Activated B cell treated with CpG ODN at 0.5 μM for 24 hours (primary cell): Measurements from ENCODE around the gene SFMBT1. TPM values are rescaled to one million over a fixed set of nuclear protein-coding genes. Genes with fewer than 3 reads are reported as not detected.
A peak's percentile ranks its signal among the peaks of the same experiment; 100 is the strongest.

Experiments
- ATAC-seq: fragments of 200-7000 bp; cut with Tn5 transposase; one replicate; pipeline ENCODE4 v1.10.0; 2021; ENCODE audit warnings: low read depth, mild to moderate bottlenecking, moderate library complexity
- CTCF ChIA-PET: fragments of 350-600 bp; sonication (Branson Sonifier 250); formaldehyde crosslinking; loops from one replicate; lab custom pipeline; 2021; ENCODE audit warnings: antibody characterized with exemption; lab: Charles Lee
- POLR2A ChIA-PET: fragments of 350-600 bp; sonication (Branson Sonifier 250); formaldehyde crosslinking; loops from one replicate; lab custom pipeline; 2021; ENCODE audit warnings: antibody characterized with exemption; lab: Charles Lee
- DNase-seq: peaks from one replicate; pipeline ENCODE4 v3.0.0; 2022
- H3K27ac Mint-ChIP-seq: one replicate; pipeline ENCODE4 v1.8.0; 2020; ENCODE audit warnings: mixed read lengths
- H3K27me3 Mint-ChIP-seq: one replicate; pipeline ENCODE4 v1.8.0; 2021; ENCODE audit warnings: mixed read lengths
- H3K36me3 Mint-ChIP-seq: one replicate; pipeline ENCODE4 v1.8.0; 2021; ENCODE audit warnings: low read depth, mixed read lengths
- H3K4me1 Mint-ChIP-seq: one replicate; pipeline ENCODE4 v1.8.0; 2021; ENCODE audit warnings: mixed read lengths
- H3K4me3 Mint-ChIP-seq: one replicate; pipeline ENCODE4 v1.8.0; 2020; ENCODE audit warnings: mild to moderate bottlenecking, mixed read lengths
- H3K9me3 Mint-ChIP-seq: one replicate; pipeline ENCODE4 v1.8.0; 2020; ENCODE audit warnings: mixed read lengths
- CTCF ChIP-seq: fragments of 200-600 bp; IDR thresholded peaks from one replicate; pipeline ENCODE4 v1.8.0; 2022; ENCODE audit warnings: antibody characterized with exemption, mild to moderate bottlenecking
- intact Hi-C: fragments of 100-400 bp; cut with micrococcal nuclease; formaldehyde crosslinking; loops from one replicate; pipeline ENCODE4 v1.15.1; 2024
- total RNA-seq: library from RNA; stranded (reverse); gene quantifications from 2 replicates; pipeline ENCODE4 v1.2.3, GENCODE V29; 2022

Gene SFMBT1
- 24.6 and 31.6 TPM in 2 replicates for total RNA-seq

GRCh38 chr3:53045518-53046170, at the start of gene SFMBT1:
Gene SFMBT1, minus strand, starts transcription at chr3:53046073. Its CDS starts 76,945 bp downstream, at chr3:52969128.
- ATAC-seq (peak; percentile 57), DNase-seq (peak; percentile 74)
- Mint-ChIP-seq H3K27me3 (no peaks in the 10 kb centered on the region), H3K9me3 (no peaks in the 10 kb centered on the region), H3K4me3 (peak within 1 kb of the TSS; percentile 95), H3K36me3 (peaks cover 4% of the 10 kb centered on the region), H3K4me1 (peaks cover 31% of the 10 kb centered on the region), H3K27ac (peak within 1 kb of the TSS; percentile 97)
- no peak for TF ChIP-seq CTCF
- ChIA-PET POLR2A (interaction anchor here (0.5 to 3.0 kb wide), 18 partner anchors 10 to 1660 kb away, joined by 3 to 22 read pairs (median 5); partner anchors contain the start of genes GLT8D1, MANF, NEK4 and SPCS1), CTCF (interaction anchor here (0.6 to 1.7 kb wide), 6 partner anchors 77 to 151 kb away, joined by 3 to 9 read pairs (median 4); no protein-coding TSS in a partner anchor)
- intact Hi-C loops: loop anchor here (1.0 to 10.0 kb wide), 13 partner anchors 15 to 511 kb away; partner anchors contain the start of genes GNL3, NEK4, NT5DC2 and RFT1

- Mint-ChIP-seq H3K27ac (no peak overlapping the region), H3K27me3 (no peaks in the 10 kb centered on the region), H3K9me3 (no peaks in the 10 kb centered on the region), H3K4me3 (no peak overlapping the region), H3K4me1 (no peaks in the 10 kb centered on the region), H3K36me3 (peaks cover 76% of the 10 kb centered on the region)
- POLR2A ChIA-PET: no interaction called here
- DNase-seq: no peak
- intact Hi-C loops: no loop called here
- no peak for TF ChIP-seq CTCF
- ATAC-seq: no peak
- CTCF ChIA-PET: no interaction called here
These were observed 47.1 kb upstream of the SFMBT1 start for GRCh38 chr3:53092942-53093341.

GRCh38 chr3:53092216-53092615, 46.3 kb upstream of the SFMBT1 start:
- no peak overlapping the region for H3K27ac Mint-ChIP-seq
- no peak for TF ChIP-seq CTCF
- no peaks in the 10 kb centered on the region for H3K4me1 Mint-ChIP-seq
- no peaks in the 10 kb centered on the region for H3K9me3 Mint-ChIP-seq
- ChIA-PET POLR2A (no interaction called here), CTCF (no interaction called here)
- H3K4me3 Mint-ChIP-seq: no peak overlapping the region
- DNase-seq (no peak), ATAC-seq (no peak)
- intact Hi-C loops: no loop called here
- no peaks in the 10 kb centered on the region for H3K27me3 Mint-ChIP-seq
- H3K36me3 Mint-ChIP-seq: peaks cover 78% of the 10 kb centered on the region

- ChIA-PET POLR2A (no interaction called here), CTCF (no interaction called here)
- ATAC-seq: no peak
- H3K9me3 Mint-ChIP-seq: no peaks in the 10 kb centered on the region
- no peak overlapping the region for H3K4me3 Mint-ChIP-seq
- no peak for TF ChIP-seq CTCF
- H3K27ac Mint-ChIP-seq: no peak overlapping the region
- intact Hi-C loops: no loop called here
- H3K4me1 Mint-ChIP-seq: no peaks in the 10 kb centered on the region
- DNase-seq: no peak
- peaks cover 78% of the 10 kb centered on the region for H3K36me3 Mint-ChIP-seq
- no peaks in the 10 kb centered on the region for H3K27me3 Mint-ChIP-seq
These were observed 45.1 kb upstream of the SFMBT1 start for GRCh38 chr3:53091011-53091410.

- ChIA-PET POLR2A (no interaction called here), CTCF (no interaction called here)
- ATAC-seq (no peak), DNase-seq (no peak)
- Mint-ChIP-seq H3K27ac (no peak overlapping the region), H3K27me3 (no peaks in the 10 kb centered on the region), H3K4me3 (no peak overlapping the region), H3K9me3 (no peaks in the 10 kb centered on the region), H3K36me3 (peaks cover 71% of the 10 kb centered on the region), H3K4me1 (no peaks in the 10 kb centered on the region)
- no peak for TF ChIP-seq CTCF
- intact Hi-C loops: no loop called here
These were observed 43.6 kb upstream of the SFMBT1 start for GRCh38 chr3:53089511-53089910.
